Measurements from ENCODE around the gene USP14. TPM values are rescaled to one million over a fixed set of nuclear protein-coding genes. Genes with fewer than 3 reads are reported as not detected.

USP14 gene
- total and polyA plus RNA-seq, 2 donors (not counting 3 experiments of a cell fraction or from before 2014, with no cell fraction given): 13.2 to 98.4 TPM

GRCh38 chr18:228586-228985 is 70.2 kb downstream of the USP14 start:
- BruUV-seq (replicated peaks): no TSS peak
- Histone ChIP-seq H3K4me3 (replicated peaks in 1 of 3; ENCODE audit: insufficient read depth in 1 of 3, low read depth in 1 of 3, low read length in 3 of 3) (no peak overlapping the region), H3K36me3 (ENCODE audit: control insufficient read depth in 2 of 2, extremely low read depth in 1 of 2, insufficient read depth in 2 of 2, low read length in 2 of 2) (peaks cover 0 to 6% of the 10 kb centered on the region in 2 experiments), H3K79me2 (ENCODE audit: control insufficient read depth, insufficient read depth, low read length) (no peaks in the 10 kb centered on the region), H3K27me3 (ENCODE audit: control insufficient read depth in 2 of 2, insufficient read depth in 2 of 2, low read length in 2 of 2) (no peaks in the 10 kb centered on the region), H3K4me1 (ENCODE audit: control insufficient read depth, extremely low read depth, insufficient read depth, low read length) (no peaks in the 10 kb centered on the region), H3K4me2 (ENCODE audit: insufficient read depth, low read length) (no peak overlapping the region), H2AFZ (ENCODE audit: low read depth, low read length) (no peak overlapping the region), H3K9me3 (replicated peaks; ENCODE audit: control insufficient read depth, insufficient read depth, low read length) (no peaks in the 10 kb centered on the region), H3K9me1 (replicated peaks; ENCODE audit: control insufficient read depth, extremely low read depth, insufficient read depth, low read length) (no peaks in the 10 kb centered on the region), H3K27ac (ENCODE audit: insufficient read depth, low read depth, low read length) (no peak overlapping the region), H3K9ac (replicated peaks; ENCODE audit: extremely low read depth, insufficient read depth, low read length) (no peak overlapping the region), H4K20me1 (replicated peaks; ENCODE audit: control insufficient read depth, extremely low read depth, insufficient read depth, low read length) (no peaks in the 10 kb centered on the region)
- intact Hi-C loops (cut with micrococcal nuclease) (no loop called here), dilution Hi-C loops (cut with MboI; ENCODE audit: extremely low pct_ligation_motif_present, low sequenced_read_pairs) (no loop called here)
- TF ChIP-seq POLR2AphosphoS5 (IDR thresholded peaks at IDR 0.05; ENCODE audit: insufficient read depth, low read depth, low read length) (no peak), POLR2A (IDR thresholded peaks at IDR 0.05; ENCODE audit: low read depth, low read length) (no peak), MAX (IDR thresholded peaks at IDR 0.05; ENCODE audit: insufficient read depth, insufficient read length) (no peak), EZH2 (IDR thresholded peaks at IDR 0.05; ENCODE audit: borderline replicate concordance, low read depth, low read length, severe bottlenecking) (no peak), GATA2 (IDR thresholded peaks at IDR 0.05; ENCODE audit: insufficient read depth, insufficient read length, low read depth, low read length) (no peak), FOS (IDR thresholded peaks at IDR 0.05; ENCODE audit: borderline replicate concordance, insufficient read depth, low read length) (no peak), CTCF (IDR thresholded peaks at IDR 0.05; ENCODE audit: extremely low read depth in 1 of 2, insufficient read depth in 1 of 2, low read depth in 1 of 2, low read length in 2 of 2) (no peak), MYC (IDR thresholded peaks at IDR 0.05; ENCODE audit: low read depth, low read length) (no peak), JUN (IDR thresholded peaks at IDR 0.05; ENCODE audit: borderline replicate concordance, insufficient read depth, insufficient read length, low read depth) (no peak)
- FAIRE-seq (no peak), DNase-seq (ENCODE audit: low read depth, low spot score) (no peak)
- CTCF ChIA-PET: interaction anchor here (1.1 kb wide), 1 partner anchor 18 kb away, joined by 3 read pairs; no protein-coding TSS in a partner anchor
- POLR2A ChIA-PET: no interaction called here
